ENCODE results near the gene CD7.

The CD7 gene

GRCh38 chr17:82351713-82352488 lies 34.5 kb upstream of the CD7 start (continued):
- TF ChIP-seq KLF10 (tag by site-specific recombination; IDR thresholded peaks at IDR 0.05) (no peak), ZNF747 (tag by site-specific recombination; IDR thresholded peaks at IDR 0.05) (no peak), ZNF596 (tag by site-specific recombination; IDR thresholded peaks at IDR 0.05) (no peak), ZNF121 (tag by site-specific recombination; IDR thresholded peaks at IDR 0.05) (no peak), ZNF341 (tag by site-specific recombination; IDR thresholded peaks at IDR 0.05; ENCODE audit: low read depth) (no peak), BCL11B (tag by site-specific recombination; IDR thresholded peaks at IDR 0.05; ENCODE audit: low read depth) (no peak), ZNF221 (tag by site-specific recombination; IDR thresholded peaks at IDR 0.05; ENCODE audit: borderline replicate concordance) (no peak), ZNF837 (tag by site-specific recombination; IDR thresholded peaks at IDR 0.05) (no peak), ZNF701 (tag by site-specific recombination; IDR thresholded peaks at IDR 0.05) (no peak), ZBTB17 (tag by site-specific recombination; IDR thresholded peaks at IDR 0.05) (peak; percentile 65; the same call in 1 of the 2 replicates), ZSCAN4 (tag by site-specific recombination; IDR thresholded peaks at IDR 0.05) (no peak), BCL11A (tag by site-specific recombination; IDR thresholded peaks at IDR 0.05; ENCODE audit: low read depth) (no peak), BCL6B (tag by site-specific recombination; IDR thresholded peaks at IDR 0.05) (no peak), ZFP37 (tag by site-specific recombination; IDR thresholded peaks at IDR 0.05) (no peak), ZSCAN5A (tag by site-specific recombination; IDR thresholded peaks at IDR 0.05) (no peak), PRDM6 (tag by site-specific recombination; IDR thresholded peaks at IDR 0.05) (no peak), KLF17 (tag by site-specific recombination; IDR thresholded peaks at IDR 0.05) (no peak), ZNF660 (tag by site-specific recombination; IDR thresholded peaks at IDR 0.05) (peak; percentile 50; the same call in 1 of the 2 replicates), MYNN (tag by site-specific recombination; IDR thresholded peaks at IDR 0.05; ENCODE audit: borderline replicate concordance) (no peak), ZBTB26 (tag by site-specific recombination; optimal IDR thresholded peaks at IDR 0.05) (peak; percentile 16), ZNF354C (tag by site-specific recombination; IDR thresholded peaks at IDR 0.05; ENCODE audit: borderline replicate concordance, low read depth) (no peak), SP3 (tag by site-specific recombination; IDR thresholded peaks at IDR 0.05) (no peak), ZNF658 (tag by site-specific recombination; IDR thresholded peaks at IDR 0.05) (no peak), ZNF184 (tag by site-specific recombination; IDR thresholded peaks at IDR 0.05) (no peak), ZSCAN18 (tag by site-specific recombination; IDR thresholded peaks at IDR 0.05) (no peak), ZNF510 (tag by site-specific recombination; IDR thresholded peaks at IDR 0.05; ENCODE audit: insufficient replicate concordance) (no peak), ZNF391 (tag by site-specific recombination; IDR thresholded peaks at IDR 0.05; ENCODE audit: borderline replicate concordance, low read depth) (no peak), ZNF561 (tag by site-specific recombination; IDR thresholded peaks at IDR 0.05; ENCODE audit: borderline replicate concordance) (no peak), ZNF211 (tag by site-specific recombination; IDR thresholded peaks at IDR 0.05; ENCODE audit: low read depth) (no peak), ZNF544 (tag by site-specific recombination; IDR thresholded peaks at IDR 0.05) (no peak), ZNF843 (tag by site-specific recombination; IDR thresholded peaks at IDR 0.05) (no peak)

All from HEK293 (cell line).